Body of pancreas (tissue), 4 donors: ENCODE measurements around the gene NKAPD1. TPM values are rescaled to one million over a fixed set of nuclear protein-coding genes. Genes with fewer than 3 reads are reported as not detected.
"Not testable (repeated sequence)": the region's sequence is repeated elsewhere in the genome, so short reads cannot be mapped to it uniquely, and the experiment has no call there.

Experiments
- ATAC-seq: fragments of 150-250 bp; one replicate; pipeline ENCODE4 v1.9.1; 2016
- DNase-seq, 4 donors: peaks; one replicate each; pipeline ENCODE4 v3.0.0-alpha.2; 2019
- H3K27ac ChIP-seq, 4 donors: fragments of 200-600 bp; sonication (generic); 1 replicate in 3 of 4; 2 replicates in 1 of 4; pipeline versions ENCODE4 v1.5.1 to v1.6.1; 2016 to 2019; ENCODE audit warnings: mild to moderate bottlenecking in 1 of 4, mixed read lengths in 1 of 4, moderate library complexity in 1 of 4
- H3K27me3 ChIP-seq, 2 donors: fragments of 200-600 bp; sonication (generic); one replicate each; pipeline ENCODE4 v1.6.0; 2016; ENCODE audit warnings: mild to moderate bottlenecking in 1 of 2
- H3K36me3 ChIP-seq, 2 donors: fragments of 200-600 bp; sonication (generic); replicated peaks in 1 of 2; 2 replicates each; pipeline ENCODE4 v1.5.1; 2016; ENCODE audit warnings: low read depth in 2 of 2; ENCODE audit not compliant: insufficient read depth in 1 of 2
- H3K4me1 ChIP-seq: fragments of 200-600 bp; sonication (generic); one replicate; pipeline ENCODE4 v1.6.0; 2016
- H3K4me3 ChIP-seq, 2 donors: fragments of 200-600 bp; sonication (generic); 1 replicate in 1 of 2; 2 replicates in 1 of 2; pipeline ENCODE4 v1.5.1; 2016 to 2019
- H3K9me3 ChIP-seq, 3 donors: fragments of 200-600 bp; sonication (generic); 1 replicate in 2 of 3; 2 replicates in 1 of 3; pipeline ENCODE4 v1.5.1; 2016
- CTCF ChIP-seq, 7 experiments: fragments of 450-650 bp in 4 of 7; fragments of 200-600 bp in 3 of 7; sonication (generic) in 3 of 7; IDR thresholded peaks; one replicate each; pipeline ENCODE4 v1.5.1; 2016 to 2019; ENCODE audit warnings: antibody characterized with exemption in 7 of 7
- POLR2A ChIP-seq, 3 donors: fragments of 450-650 bp; IDR thresholded peaks; one replicate each; pipeline ENCODE4 v1.6.1; 2016; ENCODE audit warnings: antibody characterized with exemption in 3 of 3, mild to moderate bottlenecking in 2 of 3
- WGBS, 2 donors: methylation state at CpG; one replicate each; pipeline ENCODE4 v1.1.5; 2017; 5-methylcytosine and 5-hydroxymethylcytosine counted together
- intact Hi-C: fragments of 100-400 bp; cut with DNase I; formaldehyde crosslinking; loops from one replicate; pipeline ENCODE4 v1.15.1; 2023
- total RNA-seq, 2 donors: library from RNA; depleted of rRNA; stranded (reverse); fragments of >200 nt; gene quantifications; one replicate each; pipeline ENCODE4 v1.1.0, GENCODE V29; 2016

Gene NKAPD1
- 10 to 100 TPM in 1 of 2 donors, 1 to 10 TPM in 1; 8.3 to 10.5 TPM for total RNA-seq

GRCh38 chr11:112073941-112074811, at the start of gene NKAPD1, which contains the start of gene PIH1D2:
TSS of gene NKAPD1 (plus strand) at chr11:112074299. CDS start at chr11:112075575, 1,276 bp downstream.
TSS of gene PIH1D2 (minus strand) at chr11:112074017. CDS start at chr11:112073174, 843 bp downstream.
- ATAC-seq, result peak; percentile 90
- no peaks in the 10 kb centered on the region for H3K9me3 ChIP-seq
- WGBS, 2 donors, result 0% methylated on average over 39 to 43 of the region's 43 CpGs

GRCh38 chr11:112024773-112025678, 49.1 kb upstream of the NKAPD1 start, which contains the start of gene DLAT:
TSS of gene DLAT (plus strand) at chr11:112025408. CDS start at chr11:112025473, 65 bp downstream.
- no peaks in the 10 kb centered on the region for H3K27me3 ChIP-seq
- intact Hi-C loops, result no loop called here
- WGBS, 2 donors, result 0 to 1% methylated on average over 35 to 71 of the region's 71 CpGs
- H3K4me1 ChIP-seq, result peaks cover 8% of the 10 kb centered on the region
- peak; percentile 94 for ATAC-seq
- H3K9me3 ChIP-seq, result no peaks in the 10 kb centered on the region
- DNase-seq, result peak; percentile 84 to 92 (median 87)
- peak within 1 kb of the TSS; percentile 67 to 93 for H3K4me3 ChIP-seq
- peak within 1 kb of the TSS; percentile 43 to 96 (median 88) for H3K27ac ChIP-seq
- peak; percentile 43 to 83 (median 82) for TF ChIP-seq POLR2A (IDR thresholded peaks at IDR 0.05)
- TF ChIP-seq CTCF (IDR thresholded peaks at IDR 0.05), result peak in 1 of 7 experiments; percentile 6
- no peaks in the 10 kb centered on the region for H3K36me3 ChIP-seq

More at GRCh38 chr11:112073941-112074811, at the start of gene NKAPD1, which contains the start of gene PIH1D2:
- TF ChIP-seq CTCF (IDR thresholded peaks at IDR 0.05) (peak in 4 of 7 experiments; percentile 17 to 37 (median 26)), POLR2A (IDR thresholded peaks at IDR 0.05) (peak in 2 of 3 donors; percentile 48 to 51)
- H3K36me3 ChIP-seq, result peaks cover 0 to 8% of the 10 kb centered on the region in 2 donors
- peak within 1 kb of the TSS; percentile 63 to 95 (median 80) for H3K27ac ChIP-seq
- peak; percentile 75 to 86 (median 82) for DNase-seq
- peak within 1 kb of the TSS; percentile 75 to 94 for H3K4me3 ChIP-seq
- intact Hi-C loops, result no loop called here
- peaks cover 21% of the 10 kb centered on the region for H3K4me1 ChIP-seq
- H3K27me3 ChIP-seq, result no peaks in the 10 kb centered on the region

GRCh38 chr11:112025707-112026106, 48.4 kb upstream of the NKAPD1 start:
- Histone ChIP-seq H3K4me3 (peak overlapping the region; percentile 67 to 93), H3K4me1 (peaks cover 8% of the 10 kb centered on the region), H3K27ac (peak overlapping the region; percentile 43 to 96 (median 88)), H3K27me3 (no peaks in the 10 kb centered on the region), H3K9me3 (no peaks in the 10 kb centered on the region), H3K36me3 (peaks cover 0 to 3% of the 10 kb centered on the region in 2 donors)
- TF ChIP-seq POLR2A (IDR thresholded peaks at IDR 0.05), result no peak
- TF ChIP-seq CTCF (IDR thresholded peaks at IDR 0.05), result no peak
- no peak for DNase-seq
- 0% methylated on average over 4 to 8 of the region's 8 CpGs for WGBS, 2 donors
- ATAC-seq, result no peak
- intact Hi-C loops, result no loop called here

GRCh38 chr11:112026784-112027410, 47.2 kb upstream of the NKAPD1 start:
- H3K27ac ChIP-seq, DNase-seq, ATAC-seq, H3K4me1 ChIP-seq, H3K36me3 ChIP-seq, H3K9me3 ChIP-seq, intact Hi-C loops, H3K27me3 ChIP-seq, H3K4me3 ChIP-seq: not testable (repeated sequence)
- WGBS, 2 donors, result 90 to 95% methylated on average over 2 to 4 of the region's 49 CpGs
